Measurements from ENCODE around the gene CRYGS.
"Not testable (repeated sequence)": the region's sequence is repeated elsewhere in the genome, so short reads cannot be mapped to it uniquely, and the experiment has no call there.

The CRYGS gene

DNA sequence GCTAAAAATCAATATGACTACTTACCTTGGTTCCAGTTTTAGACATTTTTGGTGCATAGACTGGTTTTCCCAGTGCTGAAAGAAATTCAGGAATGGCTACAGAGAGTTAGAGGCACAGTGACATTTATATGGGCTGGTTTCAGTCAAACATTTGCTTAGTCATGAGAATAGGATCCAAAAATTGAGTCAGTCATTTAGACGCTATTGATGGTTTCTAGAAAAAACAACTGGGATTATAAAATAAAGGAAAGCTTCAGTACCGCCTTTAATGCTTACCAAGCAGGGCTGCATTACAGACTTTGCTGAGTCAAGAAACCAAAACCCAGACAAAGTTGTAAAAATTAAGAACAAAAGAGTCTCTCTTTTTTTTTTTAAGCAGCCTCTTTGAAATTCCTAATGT is at the start of gene CRYGS:
Gene CRYGS, minus strand, starts transcription at position 100 of the 400 bp plus-strand sequence. Its CDS starts 54 bp downstream, at position 46.
- no peak for DNase-seq

DNA sequence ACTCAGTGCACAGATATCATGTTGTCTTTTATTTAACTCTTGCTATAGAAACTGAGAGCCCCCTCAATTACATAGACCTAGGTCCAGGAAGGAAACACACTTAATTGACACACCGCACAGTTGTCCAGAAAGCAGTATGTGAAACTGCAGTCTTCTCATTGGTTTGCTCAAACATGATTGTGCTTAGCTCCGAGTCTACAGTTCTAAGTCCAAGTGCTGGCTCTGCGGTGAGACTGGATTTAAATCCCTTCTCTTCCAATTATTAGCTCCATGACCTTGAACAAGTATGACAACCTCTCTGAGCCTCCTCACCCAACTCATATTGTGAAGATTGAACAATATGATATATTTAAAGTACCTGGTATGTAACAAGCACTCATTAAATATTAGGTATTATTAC is 49.7 kb upstream of the CRYGS start:
- no peak for DNase-seq

DNA sequence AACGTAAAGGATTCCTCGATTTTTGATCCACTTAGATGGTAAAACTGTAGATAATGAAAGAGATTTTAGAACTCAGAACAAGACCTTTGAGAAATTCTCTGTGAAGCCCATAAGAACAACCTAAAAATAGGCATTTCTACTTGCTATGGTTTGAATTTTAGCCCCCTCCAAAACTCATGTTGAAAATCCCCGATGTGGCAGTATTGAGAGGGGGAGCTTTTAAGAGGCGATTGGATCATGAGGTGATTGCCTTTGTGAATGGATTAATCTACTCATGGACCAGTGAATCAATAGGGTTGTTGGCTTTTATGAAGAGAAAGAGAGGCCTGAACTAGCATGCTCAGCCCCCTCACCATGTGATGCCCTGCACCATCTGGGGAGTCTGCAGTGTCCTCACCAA is 48.5 kb upstream of the CRYGS start:
- DNase-seq, result no peak

DNA sequence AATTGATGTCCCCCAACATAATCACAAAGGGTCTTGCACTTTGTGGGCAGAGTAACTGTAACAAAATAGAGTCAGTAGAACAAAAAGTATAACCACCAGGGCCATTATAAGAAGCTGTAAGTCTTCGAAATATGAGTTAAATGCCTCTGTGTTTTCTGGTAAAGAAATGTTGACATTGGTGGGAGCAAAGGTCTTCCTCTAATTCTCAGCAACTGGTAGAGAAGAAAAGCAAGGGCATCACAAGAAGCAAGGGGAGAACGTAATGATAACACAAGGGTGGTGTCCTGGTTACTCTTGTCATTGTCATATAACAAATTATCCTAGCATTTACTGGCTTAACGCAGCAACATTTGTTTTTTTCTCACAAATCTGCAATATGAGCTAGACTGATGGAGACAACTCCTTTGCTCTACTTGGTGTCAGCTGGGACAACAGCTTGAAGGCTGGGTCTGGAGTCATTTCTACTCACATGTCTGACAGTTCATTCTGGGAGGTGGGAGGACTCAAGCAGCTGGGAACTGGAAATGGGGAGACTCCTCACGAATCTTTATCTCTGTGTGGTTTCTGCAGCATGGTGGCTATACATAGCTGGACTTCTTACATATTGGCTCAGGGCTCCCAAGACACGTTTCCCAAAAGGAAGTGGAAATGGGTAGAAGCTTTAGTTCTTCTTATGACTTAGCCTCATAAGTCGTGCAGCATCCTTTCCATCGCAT is 46.6 kb upstream of the CRYGS start:
- DNase-seq, result no peak

DNA sequence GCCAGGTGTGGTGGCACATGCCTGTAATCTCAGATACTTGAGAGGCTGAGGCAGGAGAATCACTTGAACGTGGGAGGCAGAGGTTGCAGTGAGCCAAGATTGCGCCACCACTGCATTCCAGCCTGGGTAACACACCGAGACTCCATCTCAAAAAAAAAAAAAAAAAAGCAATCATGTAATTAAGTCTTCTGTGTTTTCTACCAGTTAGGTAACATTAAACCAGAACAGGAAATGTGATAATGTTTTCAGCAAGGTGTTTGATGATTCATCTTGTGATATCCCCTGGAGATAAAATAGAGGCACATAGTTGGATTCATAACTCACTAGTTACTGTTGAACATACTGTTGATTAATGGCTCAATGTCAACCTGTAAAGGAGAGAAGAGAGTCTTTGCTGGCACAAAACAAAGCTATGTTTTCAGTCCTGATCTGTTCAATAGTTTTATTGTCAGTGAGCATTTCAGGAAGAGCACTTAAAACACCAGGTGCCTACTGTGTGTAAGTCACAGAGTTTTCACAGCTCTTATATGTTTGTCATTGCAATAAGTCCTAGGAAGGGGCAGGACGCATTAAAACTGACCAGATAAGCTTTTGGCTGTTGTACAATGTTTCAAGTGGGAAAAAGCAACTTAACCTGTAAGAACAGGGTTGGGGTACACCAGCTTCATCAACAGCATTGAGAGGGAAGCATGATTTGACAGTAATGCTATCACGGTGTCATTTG is 45.8 kb upstream of the CRYGS start:
- no peak for DNase-seq

DNA sequence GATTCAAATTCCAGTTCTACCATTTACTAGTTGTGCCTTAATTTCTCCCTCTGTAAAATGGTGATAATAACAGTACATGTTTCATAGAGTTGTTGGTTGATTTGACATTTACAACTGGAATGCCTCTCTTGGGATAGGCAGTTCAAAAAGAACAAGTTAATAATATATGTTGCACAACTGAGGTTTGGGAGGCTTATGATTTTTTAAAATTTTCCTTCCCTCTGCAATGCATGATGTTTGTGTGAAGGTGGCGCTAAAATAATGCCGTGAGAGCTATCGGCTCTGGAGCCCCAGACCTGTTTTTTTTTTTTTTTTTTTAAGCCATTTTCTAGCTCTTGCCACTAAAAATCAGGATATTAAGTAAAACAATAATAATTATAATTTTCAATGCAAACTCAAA is 44.9 kb upstream of the CRYGS start:
- no peak for DNase-seq

DNA sequence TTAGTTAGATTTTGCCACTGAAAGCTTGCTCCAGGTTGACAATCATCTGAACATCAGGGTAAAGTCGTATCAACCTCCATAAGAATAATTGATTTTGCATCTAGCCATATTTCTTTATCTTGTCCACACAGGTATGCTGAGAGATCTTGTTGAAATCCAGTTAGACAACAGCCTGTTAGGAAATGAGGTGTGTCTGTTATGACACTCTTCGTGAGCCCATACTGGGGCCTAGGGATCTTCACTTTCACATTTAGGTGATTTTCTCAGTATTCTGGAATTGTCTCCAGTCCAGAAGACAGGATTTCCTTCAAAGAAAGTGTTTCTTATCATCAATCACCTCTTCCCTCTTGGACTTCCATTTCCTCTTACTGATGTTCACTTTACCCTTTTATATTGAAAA is 44.5 kb upstream of the CRYGS start:
- DNase-seq, result no peak

DNA sequence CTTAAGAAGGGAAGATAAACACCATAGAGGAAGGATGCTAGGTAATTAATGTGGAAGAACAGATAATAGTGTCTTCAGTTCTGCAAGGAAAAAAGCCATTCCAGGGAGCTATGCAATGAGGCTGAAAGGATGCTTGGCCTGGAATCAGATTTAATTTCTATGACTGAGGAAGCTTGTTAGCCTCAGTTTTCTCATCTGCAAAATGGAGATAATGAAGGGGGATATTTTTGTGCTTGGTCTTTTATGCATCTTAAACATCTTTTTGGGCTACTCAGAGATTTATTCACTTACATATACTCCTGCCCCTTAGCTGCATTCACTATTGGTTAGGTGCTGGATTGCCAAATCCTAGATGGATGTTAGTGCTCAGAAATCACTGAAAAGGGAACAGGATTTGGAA is 43.0 kb upstream of the CRYGS start:
- no peak for DNase-seq

DNA sequence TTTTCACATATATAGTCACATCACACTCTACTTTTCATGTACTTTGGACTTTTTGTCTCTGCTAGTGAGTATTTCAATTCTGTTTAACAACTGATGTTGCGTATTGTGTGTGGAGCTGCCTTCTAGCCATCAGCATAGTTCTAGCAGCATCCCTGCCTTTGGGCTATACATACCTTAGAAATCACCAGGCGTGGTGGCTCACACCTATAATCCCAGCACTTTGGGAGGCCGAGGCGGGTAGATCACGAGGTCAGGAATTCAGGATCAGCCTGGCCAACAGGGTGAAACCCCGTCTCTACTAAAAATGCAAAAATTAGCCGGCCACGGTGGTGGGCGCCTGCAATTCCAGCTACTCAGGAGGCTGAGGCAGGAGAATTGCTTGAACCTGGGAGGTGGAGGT is 42.1 kb upstream of the CRYGS start:
- DNase-seq, result not testable (repeated sequence)

DNA sequence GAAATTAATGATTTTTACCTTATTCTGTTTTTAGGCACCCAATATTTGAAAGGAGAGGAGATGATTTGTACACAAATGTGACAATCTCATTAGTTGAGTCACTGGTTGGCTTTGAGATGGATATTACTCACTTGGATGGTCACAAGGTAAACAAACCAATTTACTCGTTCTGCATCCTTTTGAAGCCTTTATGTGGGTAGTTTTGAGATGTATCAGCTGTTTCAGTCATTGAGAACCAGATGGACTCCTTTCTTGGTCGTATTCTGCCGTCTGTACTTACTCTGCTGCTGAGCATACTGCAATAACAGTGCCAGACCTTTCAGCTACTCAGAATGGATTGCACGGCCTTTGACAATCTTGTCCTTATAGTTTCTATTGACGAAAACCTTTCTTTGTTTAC is 39.7 kb upstream of the CRYGS start:
- no peak for DNase-seq

DNA sequence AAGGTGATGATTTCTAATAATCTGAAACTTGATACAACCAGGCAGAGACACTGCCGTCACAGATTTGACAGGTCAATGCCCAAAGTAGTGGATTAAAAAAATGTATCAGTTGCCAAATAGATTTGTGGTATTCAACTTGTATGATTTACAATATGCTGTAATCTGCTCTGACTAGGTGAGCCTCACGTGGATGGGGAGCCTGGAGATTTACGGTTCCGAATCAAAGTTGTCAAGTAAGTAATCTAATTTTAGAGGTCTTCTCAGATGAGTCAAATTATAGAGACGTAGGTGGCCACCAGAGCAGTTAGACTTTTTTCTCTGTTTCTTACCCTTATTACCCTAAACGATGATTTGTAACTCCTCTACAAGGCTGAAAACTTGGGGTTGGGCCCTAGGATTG is 38.4 kb upstream of the CRYGS start:
- DNase-seq, result no peak

DNA sequence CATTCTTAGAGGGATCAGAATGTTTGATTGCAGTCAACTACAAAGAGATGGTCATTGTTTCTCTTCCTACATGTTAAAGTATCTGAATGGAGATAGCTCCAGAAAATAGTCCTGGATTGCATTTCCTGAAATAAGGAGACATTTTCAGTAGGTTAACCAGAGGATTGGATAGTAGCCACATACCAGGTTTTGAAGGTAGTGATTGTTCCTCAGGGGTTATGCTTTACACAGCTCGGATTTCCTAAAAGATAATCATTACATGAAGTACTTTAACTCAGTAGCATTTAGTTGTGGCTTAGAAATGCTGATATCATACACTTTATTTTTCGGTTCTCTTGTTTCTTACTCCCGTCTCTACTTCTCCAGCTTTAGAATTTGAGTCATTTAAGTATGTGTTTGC is 36.6 kb upstream of the CRYGS start:
- DNase-seq, result no peak

DNA sequence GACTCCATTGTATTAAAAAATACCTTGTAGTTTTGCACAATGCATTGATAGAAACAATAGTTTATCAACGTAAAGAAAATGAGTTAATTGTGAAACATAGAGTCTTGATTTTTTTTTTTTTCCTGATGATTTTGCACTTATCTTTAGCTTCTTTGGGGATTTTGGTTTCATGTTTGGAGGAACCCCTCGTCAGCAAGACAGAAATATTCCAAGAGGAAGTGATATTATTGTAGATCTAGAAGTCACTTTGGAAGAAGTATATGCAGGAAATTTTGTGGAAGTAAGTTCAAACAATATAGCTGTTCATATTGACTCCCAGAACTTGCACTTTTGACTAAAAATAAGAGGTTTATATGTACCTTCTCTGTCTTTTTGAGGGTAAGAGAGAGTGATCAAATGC is 33.3 kb upstream of the CRYGS start:
- DNase-seq, result no peak

DNA sequence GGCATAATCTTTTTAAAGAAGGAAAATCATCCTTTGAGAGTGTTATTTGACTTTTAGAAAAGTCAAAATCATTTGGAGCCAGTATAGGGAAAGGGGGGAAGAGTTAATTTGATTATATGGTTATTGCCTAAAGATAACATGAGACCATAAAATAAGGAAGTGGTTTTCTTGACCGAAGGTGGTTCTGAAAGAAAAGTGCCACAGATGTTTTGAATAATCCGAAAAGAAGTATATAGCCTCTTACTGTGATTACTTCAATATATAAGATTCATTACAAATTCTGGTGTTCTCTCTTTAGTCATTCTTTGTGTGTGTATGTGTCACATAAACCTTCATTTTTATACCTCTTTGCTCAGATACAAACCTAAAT is 27.4 kb upstream of the CRYGS start:
- DNase-seq, result no peak

DNA sequence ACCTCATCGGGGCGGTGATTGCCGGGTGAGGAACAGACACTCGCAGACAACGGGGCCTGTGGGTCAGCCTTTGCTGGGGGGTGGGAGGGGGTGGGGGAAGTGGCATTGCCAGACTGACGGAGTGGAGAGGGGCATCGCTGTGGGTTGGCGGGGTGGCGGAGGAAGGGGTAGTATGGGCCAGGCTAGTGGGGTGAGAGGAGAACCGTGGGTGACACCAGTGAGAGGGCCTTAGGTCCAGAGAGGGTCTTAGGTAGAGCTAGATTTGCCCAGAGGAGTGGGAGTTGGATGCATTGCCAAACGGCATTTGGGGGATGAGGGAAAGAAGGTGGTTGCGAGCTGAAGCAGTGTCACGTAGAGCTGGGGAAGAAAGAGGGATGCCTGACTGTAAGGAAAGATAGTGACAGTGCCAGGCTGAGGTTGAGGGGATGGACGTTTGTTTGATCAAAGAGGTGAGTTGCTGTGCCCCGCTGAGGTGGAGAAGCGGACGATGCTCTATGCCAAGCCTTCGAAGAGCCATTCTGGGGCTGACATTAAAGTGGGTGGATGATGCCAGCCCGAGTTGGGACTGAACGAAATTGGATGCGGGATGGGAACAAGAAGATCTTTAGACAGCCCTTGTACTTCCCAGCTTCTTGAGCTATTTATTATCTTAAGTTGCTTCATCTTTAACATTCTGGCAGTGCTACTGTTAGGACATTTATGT is 26.9 kb upstream of the CRYGS start:
- DNase-seq, result no peak

DNA sequence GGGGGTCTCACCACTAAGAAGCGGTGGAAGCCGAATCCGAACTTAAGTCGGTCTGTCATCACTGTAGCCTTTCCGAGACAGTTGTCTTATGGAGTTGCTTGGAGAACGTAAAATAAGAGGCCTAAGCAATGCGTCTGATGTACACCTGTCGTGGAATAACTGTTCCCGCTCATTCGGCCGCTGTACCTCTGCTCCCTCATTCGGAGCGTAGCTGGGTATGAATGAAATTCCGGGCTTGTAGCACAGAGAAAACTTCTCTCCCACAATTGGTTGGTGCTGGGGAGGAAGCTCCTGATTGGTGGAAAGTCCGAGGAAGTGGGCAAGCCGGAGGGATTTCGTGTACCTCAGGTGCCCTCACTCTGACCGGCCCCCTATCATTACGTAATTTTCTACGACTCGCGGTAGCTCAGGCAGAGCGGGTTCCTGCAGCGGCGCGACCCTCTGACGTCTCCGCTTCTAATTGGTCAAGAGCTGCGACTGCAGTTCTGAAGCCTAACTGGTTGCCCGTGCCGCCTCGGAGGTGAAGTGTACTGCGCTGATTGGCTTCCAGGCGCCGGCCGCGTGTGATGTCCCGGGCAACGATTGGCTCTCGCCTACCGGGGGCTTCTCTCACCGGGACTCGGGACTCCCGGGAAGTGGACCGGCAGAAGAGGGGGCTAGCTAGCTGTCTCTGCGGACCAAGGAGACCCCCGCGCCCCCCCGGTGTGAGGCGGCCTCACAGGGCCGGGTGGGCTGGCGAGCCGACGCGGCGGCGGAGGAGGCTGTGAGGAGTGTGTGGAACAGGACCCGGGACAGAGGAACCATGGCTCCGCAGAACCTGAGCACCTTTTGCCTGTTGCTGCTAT is 26.1 kb upstream of the CRYGS start, which contains the start of gene DNAJB11:
Gene DNAJB11, plus strand, starts transcription at position 625 of the 845 bp plus-strand sequence. Its CDS starts 178 bp downstream, at position 803.
- peak; percentile 100 for DNase-seq

DNA sequence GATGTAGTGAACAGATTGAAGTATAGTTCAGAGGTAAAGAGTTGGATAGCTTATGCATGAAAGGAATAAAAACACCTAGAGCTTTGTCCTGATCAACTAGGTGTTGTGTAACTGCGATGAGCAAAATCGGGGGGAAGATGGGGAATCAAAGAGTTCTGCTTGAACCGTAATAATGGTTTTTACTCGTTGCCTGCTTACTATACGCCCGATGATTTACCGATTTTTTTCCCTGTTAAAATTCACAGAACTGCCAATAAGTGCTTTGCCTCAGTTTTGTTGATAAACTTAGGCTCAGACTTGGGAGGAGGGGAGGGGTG is 25.6 kb upstream of the CRYGS start:
- DNase-seq, result no peak

DNA sequence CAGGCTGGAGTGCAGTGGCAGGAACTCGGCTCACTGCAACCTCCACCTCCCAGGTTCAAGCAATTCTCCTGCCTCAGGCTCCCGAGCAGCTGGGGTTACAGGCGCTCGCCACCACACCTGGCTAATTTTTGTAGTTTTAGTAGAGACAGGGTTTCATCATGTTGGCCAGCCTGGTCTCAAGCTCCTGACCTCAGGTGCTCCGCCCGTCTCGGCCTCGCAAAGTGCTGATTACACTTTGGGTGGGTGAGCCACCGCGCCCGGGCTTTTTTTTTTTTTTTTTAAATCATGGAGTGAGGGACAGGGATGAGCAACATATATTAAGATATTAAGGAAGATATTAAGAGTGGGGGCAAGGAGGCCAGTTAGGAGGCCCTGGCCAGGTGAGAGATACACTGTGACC is 25.2 kb upstream of the CRYGS start:
- not testable (repeated sequence) for DNase-seq

DNA sequence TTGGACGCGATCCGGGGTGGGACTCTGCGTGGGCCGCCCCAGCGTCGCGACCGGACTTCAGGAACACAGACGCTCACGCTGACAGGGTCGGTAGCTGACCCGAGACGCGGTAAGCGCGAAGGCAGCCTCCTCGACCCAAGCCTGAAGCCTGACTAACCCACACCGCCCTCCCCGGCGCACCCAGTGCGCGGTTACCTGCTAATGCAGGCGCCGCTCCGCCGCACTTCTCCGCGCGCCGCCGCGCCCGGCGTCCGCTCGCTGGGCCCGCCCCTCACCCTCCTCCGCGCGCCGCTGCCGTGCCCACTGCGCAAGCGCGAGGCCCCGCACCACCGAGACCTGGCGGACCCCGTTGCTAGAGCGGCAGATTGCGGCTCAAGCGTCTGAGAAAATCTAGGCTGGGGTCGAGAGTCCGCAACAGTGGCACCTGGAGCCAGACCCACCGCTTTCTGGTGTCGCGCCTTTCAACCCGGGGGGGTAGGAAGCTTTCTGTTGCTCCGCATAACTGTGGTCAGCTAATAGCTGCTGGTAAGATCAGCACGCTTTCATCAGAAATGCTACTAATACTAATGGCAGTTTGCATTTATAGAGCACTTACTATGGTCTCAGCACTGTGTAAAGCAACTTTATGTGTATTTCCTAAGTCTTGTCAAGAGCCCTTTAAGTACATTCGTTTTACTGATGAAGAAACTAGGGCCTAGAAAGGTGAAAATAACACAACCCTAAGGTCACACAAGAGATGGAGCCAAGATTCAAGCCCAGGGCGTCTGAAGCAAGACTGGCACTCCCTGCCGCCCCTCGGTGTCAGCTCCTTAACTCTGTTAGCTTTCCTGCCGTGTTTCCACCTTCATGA is 23.1 kb upstream of the CRYGS start, which contains the start of gene TBCCD1:
Gene TBCCD1, minus strand, starts transcription at position 268 of the 850 bp plus-strand sequence. CDS start 3,010 bp downstream, outside the sequence.
- DNase-seq, result peak; percentile 76

DNA sequence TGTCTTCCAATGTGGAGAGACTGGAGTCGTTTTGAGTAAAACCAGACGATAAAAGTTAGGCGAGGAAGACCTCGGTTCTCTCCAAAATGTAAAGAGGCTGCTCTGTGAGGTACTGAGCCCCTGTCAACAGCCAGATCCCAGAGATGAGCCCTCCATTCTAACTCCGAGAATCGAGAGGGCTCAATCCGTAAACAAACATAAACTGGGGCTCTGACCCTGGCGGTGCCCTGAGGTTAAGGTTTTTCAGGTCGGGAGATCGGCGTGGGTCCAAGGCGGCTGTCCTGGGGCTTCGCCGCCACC is 22.5 kb upstream of the CRYGS start:
- no peak for DNase-seq

DNA sequence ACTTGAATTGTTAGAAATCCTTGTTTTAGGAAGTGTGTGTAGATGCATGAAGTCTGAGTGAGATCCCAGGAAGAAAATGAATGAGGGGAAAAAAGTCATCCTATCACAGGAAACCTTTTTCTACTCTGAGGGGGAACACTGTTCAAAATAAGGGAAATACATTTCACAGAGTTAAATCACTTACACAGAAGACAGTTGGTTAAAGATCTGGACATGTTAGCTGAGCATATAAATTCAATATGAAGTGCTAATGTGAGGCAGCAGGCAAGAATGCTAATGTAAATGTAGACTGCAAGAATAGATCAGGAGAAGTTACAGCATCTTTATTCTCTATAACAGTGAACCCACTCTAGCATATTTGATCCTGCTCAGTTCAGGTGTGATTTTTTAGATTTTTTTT is 20.4 kb upstream of the CRYGS start:
- DNase-seq, result no peak

DNA sequence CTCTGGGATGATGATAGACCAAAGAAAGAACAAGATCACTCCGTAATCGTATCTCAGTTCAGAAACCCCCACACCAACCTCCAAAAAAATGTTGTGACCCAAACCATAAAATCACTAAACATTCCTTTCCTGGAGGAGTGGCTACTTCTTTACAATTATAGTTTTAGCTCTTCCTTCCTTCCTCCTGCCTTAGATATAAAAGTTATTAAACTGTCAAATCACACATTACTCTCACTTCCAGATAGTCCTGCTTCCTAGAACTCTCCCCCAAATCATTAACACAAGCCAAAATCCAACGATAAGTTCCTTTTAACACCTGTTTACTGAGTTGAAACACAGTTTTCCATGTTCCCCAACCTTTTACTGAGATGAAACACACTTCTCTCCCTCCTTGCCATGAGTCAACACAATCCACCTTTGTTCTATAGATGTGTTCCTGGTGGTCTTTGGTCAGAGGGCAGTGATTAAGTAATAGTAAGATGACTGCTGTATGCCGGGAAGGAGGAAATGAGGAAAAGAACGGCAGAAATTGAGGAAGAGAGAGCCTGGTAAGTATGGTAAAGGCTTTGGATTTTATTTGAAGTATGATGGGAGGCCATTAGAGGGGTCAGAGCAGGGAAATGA is 8.3 kb upstream of the CRYGS start:
- DNase-seq, result no peak

Measured in NCI-H446 treated with DMSO at 0.1 percent for 48 hours (cell line).